HG02938 (cell line): ENCODE results near the gene SPTBN2.
"Not testable (repeated sequence)": the region's sequence is repeated elsewhere in the genome, so short reads cannot be mapped to it uniquely, and the experiment has no call there.

ENCODE experiments used
- ATAC-seq: cut with Tn5 transposase; IDR thresholded peaks from one replicate; pipeline ENCODE4 v1.9.1; 2021; ENCODE audit warnings: mild to moderate bottlenecking, moderate library complexity; ENCODE audit not compliant: unreplicated experiment

Gene SPTBN2

GRCh38 chr11:66646828-66647227, 82.2 kb downstream of the SPTBN2 start:
- ATAC-seq, result no peak

GRCh38 chr11:66643745-66644437, 85.1 kb downstream of the SPTBN2 start:
- no peak for ATAC-seq

GRCh38 chr11:66641834-66642233, 87.2 kb downstream of the SPTBN2 start:
- no peak for ATAC-seq

- ATAC-seq, result not testable (repeated sequence)
Measured at GRCh38 chr11:66639814-66640340, 89.1 kb downstream of the SPTBN2 start.

GRCh38 chr11:66639066-66639813, 89.8 kb downstream of the SPTBN2 start:
- no peak for ATAC-seq

- ATAC-seq, result peak; percentile 94
Measured at GRCh38 chr11:66638177-66639065, 90.6 kb downstream of the SPTBN2 start, which contains the start of gene RBM4. Gene RBM4 (plus strand): TSS chr11:66638703. CDS start chr11:66639712, 1,009 bp downstream.

DNA sequence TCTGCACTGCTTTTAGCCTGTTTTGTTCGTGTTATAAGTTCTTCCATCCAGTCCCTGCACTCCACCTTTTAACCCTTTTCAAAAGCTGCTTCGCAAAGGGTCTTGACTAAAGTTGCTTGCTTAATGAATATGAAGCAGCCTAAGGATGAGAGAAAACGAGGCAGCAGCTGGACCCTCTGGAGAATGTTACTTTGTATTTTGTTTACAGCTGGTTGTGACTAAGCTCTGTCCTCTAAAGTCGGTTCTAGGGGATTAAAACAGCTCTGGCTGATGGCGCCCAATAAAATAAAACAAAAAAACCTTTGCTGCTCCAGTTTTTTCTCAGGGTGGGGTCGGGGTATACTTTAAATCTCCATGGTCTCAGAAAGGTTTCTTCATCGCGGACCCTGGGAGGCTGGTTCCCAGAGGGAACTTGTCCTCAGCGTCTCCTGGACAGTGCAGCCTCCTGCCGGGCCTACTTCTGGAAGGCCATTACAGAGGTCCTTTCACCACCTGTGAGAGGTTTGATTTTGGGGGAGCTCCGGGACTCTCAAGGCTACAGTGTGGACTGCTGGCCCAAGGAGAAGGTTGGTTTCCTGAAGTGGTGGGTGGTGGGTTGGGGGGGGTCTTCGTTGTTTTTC, 91.3 kb downstream of the SPTBN2 start:
- no peak for ATAC-seq

DNA sequence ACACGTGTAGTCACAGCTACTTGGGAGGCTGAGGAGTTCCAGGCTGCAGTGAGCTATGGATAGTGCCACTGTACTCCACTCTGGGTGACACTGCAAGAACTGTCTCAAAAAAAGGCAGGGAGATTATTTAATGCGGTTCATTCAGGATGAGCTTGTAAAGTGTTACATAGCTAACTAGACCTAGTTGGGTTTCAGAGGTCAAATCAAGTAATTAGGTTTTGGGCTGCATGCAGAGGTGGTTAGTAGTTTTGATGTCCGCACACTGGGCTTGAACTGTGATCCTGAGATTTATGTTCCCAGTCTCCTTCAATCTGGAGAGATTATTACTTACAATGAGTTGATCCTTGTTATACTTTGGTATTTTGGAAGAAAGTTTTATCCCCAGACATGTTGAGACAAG, 92.6 kb downstream of the SPTBN2 start:
- no peak for ATAC-seq
